Endothelial cell of umbilical vein (primary cell): ENCODE results near the gene COL19A1. TPM values are rescaled to one million over a fixed set of nuclear protein-coding genes. Genes with fewer than 3 reads are reported as not detected.

Experiments used
- BruUV-seq: library from RNA; stranded (reverse); fragments of 400-500 nt; replicated peaks from 2 replicates; lab custom pipeline; 2021; lab: Mats Ljungman, UMichigan
- CTCF ChIA-PET: fragments of 300-600, 350-600 bp; sonication (Branson Sonifier 250); formaldehyde crosslinking; loops from one replicate; lab custom pipeline; 2021; ENCODE audit warnings: antibody characterized with exemption, inconsistent platforms; lab: Charles Lee
- POLR2A ChIA-PET: fragments of 300-600, 350-600 bp; sonication (Branson Sonifier 250); formaldehyde crosslinking; loops from one replicate; lab custom pipeline; 2021; ENCODE audit warnings: antibody characterized with exemption, inconsistent platforms; lab: Charles Lee
- DNase-seq: peaks from one replicate; pipeline ENCODE4 v3.0.0-alpha.2; 2011; ENCODE audit warnings: low read depth, low spot score
- FAIRE-seq: peaks from 2 replicates; lab custom pipeline; 2011; peaks lifted over from hg19 to GRCh38; lab: Jason Lieb, UNC
- H2AFZ ChIP-seq: 2 replicates; pipeline ENCODE4 v1.6.0; 2012; ENCODE audit warnings: low read depth, low read length, control low read depth, inconsistent platforms
- H3K27ac ChIP-seq: 2 replicates; pipeline ENCODE4 v1.5.1; 2011; ENCODE audit warnings: low read depth, mild to moderate bottlenecking, control low read depth, low read length, moderate library complexity; ENCODE audit not compliant: insufficient read depth
- H3K27me3 ChIP-seq, 2 experiments: 2 replicates each; pipeline versions ENCODE4 v1.6.0 to v1.6.1; 2011; ENCODE audit warnings: low read length in 2 of 2, mixed read lengths in 1 of 2; ENCODE audit not compliant: control insufficient read depth in 2 of 2, insufficient read depth in 2 of 2
- H3K36me3 ChIP-seq, 2 experiments: 2 replicates in 1 of 2; 3 replicates in 1 of 2; pipeline ENCODE4 v1.5.1; 2011; ENCODE audit warnings: low read length in 2 of 2, mild to moderate bottlenecking in 1 of 2, moderate library complexity in 1 of 2; ENCODE audit not compliant: control insufficient read depth in 2 of 2, insufficient read depth in 2 of 2; ENCODE audit errors: extremely low read depth in 1 of 2
- H3K4me1 ChIP-seq: 3 replicates; pipeline ENCODE4 v1.5.1; 2011; ENCODE audit warnings: mild to moderate bottlenecking, low read length; ENCODE audit not compliant: control insufficient read depth, insufficient read depth; ENCODE audit errors: extremely low read depth
- H3K4me2 ChIP-seq: 2 replicates; pipeline ENCODE4 v1.6.1; 2011; ENCODE audit warnings: low read length, control low read depth, mixed read lengths; ENCODE audit not compliant: insufficient read depth
- H3K4me3 ChIP-seq, 3 experiments: fragments of 200-600 bp in 1 of 3; sonication (generic), shearing (Covaris generic) in 1 of 3; replicated peaks in 1 of 3; 2 replicates each; pipeline ENCODE4 v1.5.1; 2011 to 2016; ENCODE audit warnings: control low read depth in 3 of 3, low read length in 3 of 3, mild to moderate bottlenecking in 2 of 3, inconsistent platforms in 1 of 3, low read depth in 1 of 3, moderate library complexity in 1 of 3; ENCODE audit not compliant: insufficient read depth in 1 of 3
- H3K79me2 ChIP-seq: 2 replicates; pipeline ENCODE4 v1.6.0; 2012; ENCODE audit warnings: low read length, inconsistent platforms; ENCODE audit not compliant: control insufficient read depth, insufficient read depth
- H3K9ac ChIP-seq: replicated peaks from 2 replicates; pipeline ENCODE3; 2011; ENCODE audit warnings: low read length, control low read depth; ENCODE audit not compliant: insufficient read depth; ENCODE audit errors: extremely low read depth
- H3K9me1 ChIP-seq: replicated peaks from 3 replicates; pipeline ENCODE4 v1.6.0; 2011; ENCODE audit warnings: mild to moderate bottlenecking, low read length; ENCODE audit not compliant: control insufficient read depth, insufficient read depth; ENCODE audit errors: extremely low read depth
- H3K9me3 ChIP-seq: replicated peaks from 2 replicates; pipeline ENCODE4 v1.5.1; 2012; ENCODE audit warnings: low read length, inconsistent platforms; ENCODE audit not compliant: control insufficient read depth, insufficient read depth
- H4K20me1 ChIP-seq: replicated peaks from 2 replicates; pipeline ENCODE3; 2011; ENCODE audit warnings: mild to moderate bottlenecking, low read length; ENCODE audit not compliant: control insufficient read depth, insufficient read depth; ENCODE audit errors: extremely low read depth
- EZH2 ChIP-seq: IDR thresholded peaks from 2 replicates; pipeline ENCODE4 v1.6.1; 2012; ENCODE audit warnings: borderline replicate concordance, low read depth, mild to moderate bottlenecking, moderate library complexity, low read length, inconsistent platforms; ENCODE audit not compliant: severe bottlenecking
- FOS ChIP-seq: IDR thresholded peaks from 2 replicates; pipeline ENCODE4 v1.6.1; 2011; ENCODE audit warnings: mild to moderate bottlenecking, low read length, moderate library complexity, borderline replicate concordance; ENCODE audit not compliant: insufficient read depth
- GATA2 ChIP-seq: IDR thresholded peaks from 2 replicates; pipeline ENCODE4 v1.7.0; 2011; ENCODE audit warnings: low read depth, mild to moderate bottlenecking, moderate library complexity, mixed read lengths, low read length; ENCODE audit not compliant: insufficient read length, insufficient read depth
- JUN ChIP-seq: IDR thresholded peaks from 2 replicates; pipeline ENCODE4 v1.6.1; 2011; ENCODE audit warnings: borderline replicate concordance, low read depth; ENCODE audit not compliant: insufficient read length, insufficient read depth
- MYC ChIP-seq: IDR thresholded peaks from one replicate; pipeline ENCODE4 v1.6.1; 2011; ENCODE audit warnings: mild to moderate bottlenecking, low read depth, low read length
- POLR2A ChIP-seq: IDR thresholded peaks from 2 replicates; pipeline ENCODE4 v1.6.1; 2012; ENCODE audit warnings: low read depth, mild to moderate bottlenecking, control low read depth, low read length
- POLR2AphosphoS5 ChIP-seq: IDR thresholded peaks from 2 replicates; pipeline ENCODE4 v1.6.1; 2012; ENCODE audit warnings: low read depth, mild to moderate bottlenecking, control low read depth, low read length, moderate library complexity; ENCODE audit not compliant: insufficient read depth
- dilution Hi-C: fragments of 300-500 bp; cut with MboI; formaldehyde crosslinking; loops from one replicate; pipeline ENCODE4 v1.15.0; 2019; ENCODE audit warnings: low sequenced_read_pairs; ENCODE audit not compliant: extremely low pct_ligation_motif_present
- intact Hi-C: fragments of 100-400 bp; cut with micrococcal nuclease; formaldehyde crosslinking; loops from one replicate; pipeline ENCODE4 v1.10.0; 2022
- polyA plus RNA-seq, 4 experiments: library from polyadenylated mRNA; depleted of rRNA in 3 of 4; stranded (reverse) in 3 of 4; unstranded in 1 of 4; fragments of >200 nt; gene quantifications; 2 replicates each; pipeline versions ENCODE4 v1.2.1 to v1.2.3, GENCODE V29; 2011 to 2012; ENCODE audit warnings: missing spikeins in 1 of 4
- total RNA-seq: library from RNA; stranded (reverse); gene quantifications from 2 replicates; pipeline ENCODE4 v1.2.3, GENCODE V29; 2021
- TF ChIP-seq, protein P1 (sequence below), 2 donors: IDR thresholded peaks; 1 replicate in 1 of 2; 2 replicates in 1 of 2; pipeline ENCODE4 v1.5.1; 2011; ENCODE audit warnings: low read length in 2 of 2, mild to moderate bottlenecking in 2 of 2, moderate library complexity in 2 of 2, control low read depth in 1 of 2, inconsistent platforms in 1 of 2, low read depth in 1 of 2; ENCODE audit not compliant: insufficient read depth in 1 of 2; ENCODE audit errors: extremely low read depth in 1 of 2
- TF ChIP-seq, protein P2 (sequence below): IDR thresholded peaks from 2 replicates; pipeline ENCODE4 v1.6.1; 2011; ENCODE audit not compliant: insufficient read depth, insufficient read length

Gene COL19A1
- total and polyA plus RNA-seq, 2 donors (not counting 3 experiments of a cell fraction or from before 2014, with no cell fraction given): not detected

GRCh38 chr6:70079241-70079640 is 212.9 kb downstream of the COL19A1 start:
- no peaks in the 10 kb centered on the region for H3K4me1 ChIP-seq
- no peaks in the 10 kb centered on the region for H3K79me2 ChIP-seq
- DNase-seq: no peak
- ChIA-PET CTCF (no interaction called here), POLR2A (no interaction called here)
- BruUV-seq: no TSS peak
- dilution Hi-C loops (no loop called here), intact Hi-C loops (no loop called here)
- H3K9ac ChIP-seq: no peak overlapping the region
- no peak overlapping the region for H3K27ac ChIP-seq
- no peaks in the 10 kb centered on the region for H3K9me1 ChIP-seq
- H3K4me3 ChIP-seq: no peak overlapping the region
- FAIRE-seq: no peak
- no peaks in the 10 kb centered on the region for H3K36me3 ChIP-seq
- H2AFZ ChIP-seq: no peak overlapping the region
- H3K4me2 ChIP-seq: no peak overlapping the region
- no peaks in the 10 kb centered on the region for H4K20me1 ChIP-seq
- H3K9me3 ChIP-seq: no peaks in the 10 kb centered on the region
- no peaks in the 10 kb centered on the region for H3K27me3 ChIP-seq
- TF ChIP-seq GATA2: no peak
- TF ChIP-seq, protein P1, sequence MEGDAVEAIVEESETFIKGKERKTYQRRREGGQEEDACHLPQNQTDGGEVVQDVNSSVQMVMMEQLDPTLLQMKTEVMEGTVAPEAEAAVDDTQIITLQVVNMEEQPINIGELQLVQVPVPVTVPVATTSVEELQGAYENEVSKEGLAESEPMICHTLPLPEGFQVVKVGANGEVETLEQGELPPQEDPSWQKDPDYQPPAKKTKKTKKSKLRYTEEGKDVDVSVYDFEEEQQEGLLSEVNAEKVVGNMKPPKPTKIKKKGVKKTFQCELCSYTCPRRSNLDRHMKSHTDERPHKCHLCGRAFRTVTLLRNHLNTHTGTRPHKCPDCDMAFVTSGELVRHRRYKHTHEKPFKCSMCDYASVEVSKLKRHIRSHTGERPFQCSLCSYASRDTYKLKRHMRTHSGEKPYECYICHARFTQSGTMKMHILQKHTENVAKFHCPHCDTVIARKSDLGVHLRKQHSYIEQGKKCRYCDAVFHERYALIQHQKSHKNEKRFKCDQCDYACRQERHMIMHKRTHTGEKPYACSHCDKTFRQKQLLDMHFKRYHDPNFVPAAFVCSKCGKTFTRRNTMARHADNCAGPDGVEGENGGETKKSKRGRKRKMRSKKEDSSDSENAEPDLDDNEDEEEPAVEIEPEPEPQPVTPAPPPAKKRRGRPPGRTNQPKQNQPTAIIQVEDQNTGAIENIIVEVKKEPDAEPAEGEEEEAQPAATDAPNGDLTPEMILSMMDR (IDR thresholded peaks at IDR 0.05; ENCODE audit: extremely low read depth in 1 of 2, insufficient read depth in 1 of 2, low read depth in 1 of 2, low read length in 2 of 2): no peak
- TF ChIP-seq MYC: no peak

DNA sequence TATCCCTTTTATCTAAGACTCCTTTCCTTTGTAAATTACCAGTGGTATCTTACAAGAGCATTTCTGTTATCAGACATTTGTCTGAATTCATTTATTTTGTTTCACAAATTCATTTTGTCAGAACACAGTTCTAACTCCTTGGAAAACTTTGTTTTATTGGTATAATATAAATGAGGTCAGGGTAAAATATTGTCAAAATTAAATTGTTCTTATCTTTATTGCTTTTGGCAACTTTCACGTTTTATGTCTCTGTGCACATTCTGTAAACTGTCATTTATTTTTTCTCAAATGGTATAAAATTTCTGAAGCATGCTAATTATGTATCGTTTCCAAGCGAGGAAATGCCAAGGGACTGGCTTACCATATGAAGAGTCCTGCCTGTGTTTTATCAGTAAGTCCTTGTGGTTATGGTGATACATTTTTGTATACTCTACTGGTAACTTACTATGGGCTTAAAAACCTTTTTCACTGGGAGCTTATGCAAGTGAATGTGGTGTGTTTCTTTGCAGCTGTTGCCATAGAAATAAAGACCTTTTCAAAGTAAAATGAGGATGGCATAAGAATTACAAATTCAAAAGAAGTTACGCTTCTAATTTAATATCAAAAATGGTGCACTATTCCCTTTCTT is 214.2 kb downstream of the COL19A1 start:
- H3K9me3 ChIP-seq: no peaks in the 10 kb centered on the region
- intact Hi-C loops: no loop called here
- no peaks in the 10 kb centered on the region for H3K36me3 ChIP-seq
- no peaks in the 10 kb centered on the region for H3K79me2 ChIP-seq
- H3K9me1 ChIP-seq: no peaks in the 10 kb centered on the region
- H3K27ac ChIP-seq: no peak overlapping the region
- no peak overlapping the region for H2AFZ ChIP-seq
- H4K20me1 ChIP-seq: no peaks in the 10 kb centered on the region
- FAIRE-seq (no peak), DNase-seq (no peak)
- H3K9ac ChIP-seq: no peak overlapping the region
- H3K4me1 ChIP-seq: no peaks in the 10 kb centered on the region
- CTCF ChIA-PET: no interaction called here
- POLR2A ChIA-PET: no interaction called here
- BruUV-seq: no TSS peak
- dilution Hi-C loops: no loop called here
- H3K27me3 ChIP-seq: no peaks in the 10 kb centered on the region
- TF ChIP-seq EZH2: no peak
- TF ChIP-seq, protein P2, sequence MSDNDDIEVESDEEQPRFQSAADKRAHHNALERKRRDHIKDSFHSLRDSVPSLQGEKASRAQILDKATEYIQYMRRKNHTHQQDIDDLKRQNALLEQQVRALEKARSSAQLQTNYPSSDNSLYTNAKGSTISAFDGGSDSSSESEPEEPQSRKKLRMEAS: no peak
- no peak for TF ChIP-seq GATA2
- TF ChIP-seq, protein P1 (IDR thresholded peaks at IDR 0.05; ENCODE audit: extremely low read depth in 1 of 2, insufficient read depth in 1 of 2, low read depth in 1 of 2, low read length in 2 of 2): no peak
- TF ChIP-seq JUN: no peak
- TF ChIP-seq FOS: no peak
- no peak for TF ChIP-seq MYC
- no peak for TF ChIP-seq POLR2A
- no peak for TF ChIP-seq POLR2AphosphoS5
- no peak overlapping the region for H3K4me2 ChIP-seq
- H3K4me3 ChIP-seq: no peak overlapping the region
